Mesendoderm (in vitro differentiated cells): ENCODE measurements around the gene FGD4.

Experiments
- DNase-seq: peaks from one replicate; pipeline ENCODE4 v3.0.0; 2013
- H2AK5ac ChIP-seq: 2 replicates; pipeline ENCODE4 v1.6.1; 2013; ENCODE audit warnings: low read length, inconsistent platforms
- H2BK120ac ChIP-seq: 2 replicates; pipeline ENCODE4 v1.6.1; 2013; ENCODE audit warnings: low read depth, mild to moderate bottlenecking, low read length, moderate library complexity, mixed read lengths
- H2BK15ac ChIP-seq: replicated peaks from 2 replicates; pipeline ENCODE4 v1.6.1; 2013; ENCODE audit warnings: low read depth, mild to moderate bottlenecking, moderate library complexity
- H2BK5ac ChIP-seq: 2 replicates; pipeline ENCODE4 v1.6.1; 2013; ENCODE audit warnings: low read length, inconsistent platforms
- H3K18ac ChIP-seq: 2 replicates; pipeline ENCODE4 v1.6.1; 2013; ENCODE audit warnings: mild to moderate bottlenecking, low read length, mixed read lengths
- H3K23ac ChIP-seq: one replicate; pipeline ENCODE4 v1.6.1; 2013; ENCODE audit warnings: low read length
- H3K27ac ChIP-seq: 2 replicates; pipeline ENCODE4 v1.5.1; 2013; ENCODE audit warnings: low read depth, mild to moderate bottlenecking, inconsistent platforms, low read length, moderate library complexity
- H3K27me3 ChIP-seq: 2 replicates; pipeline ENCODE4 v1.6.1; 2013; ENCODE audit warnings: low read length, control low read depth, mild to moderate bottlenecking, inconsistent platforms; ENCODE audit not compliant: insufficient read depth, poor library complexity
- H3K36me3 ChIP-seq: 2 replicates; pipeline ENCODE4 v1.6.1; 2013; ENCODE audit warnings: low read length, inconsistent platforms; ENCODE audit not compliant: control insufficient read depth, insufficient read depth
- H3K4ac ChIP-seq: one replicate; pipeline ENCODE4 v1.6.1; 2013; ENCODE audit warnings: low read depth, mild to moderate bottlenecking, low read length, moderate library complexity
- H3K4me1 ChIP-seq: 2 replicates; pipeline ENCODE4 v1.6.1; 2013; ENCODE audit warnings: low read depth, low read length, inconsistent platforms; ENCODE audit not compliant: control insufficient read depth
- H3K4me2 ChIP-seq: 2 replicates; pipeline ENCODE4 v1.6.1; 2013; ENCODE audit warnings: low read length
- H3K4me3 ChIP-seq: 2 replicates; pipeline ENCODE4 v1.5.1; 2013; ENCODE audit warnings: mild to moderate bottlenecking, low read length
- H3K56ac ChIP-seq: one replicate; pipeline ENCODE4 v1.6.1; 2013; ENCODE audit warnings: low read length
- H3K79me1 ChIP-seq: 2 replicates; pipeline ENCODE4 v1.6.1; 2013; ENCODE audit warnings: low read length, inconsistent platforms
- H3K79me2 ChIP-seq: 2 replicates; pipeline ENCODE4 v1.6.1; 2013; ENCODE audit warnings: mild to moderate bottlenecking, low read length; ENCODE audit not compliant: control insufficient read depth, insufficient read depth
- H3K9ac ChIP-seq: 2 replicates; pipeline ENCODE4 v1.6.1; 2013; ENCODE audit warnings: low read length, inconsistent platforms
- H4K5ac ChIP-seq: one replicate; pipeline ENCODE4 v1.6.1; 2013; ENCODE audit warnings: low read length
- H4K8ac ChIP-seq: one replicate; pipeline ENCODE4 v1.6.1; 2013; ENCODE audit warnings: low read depth, mild to moderate bottlenecking, control low read depth, low read length, moderate library complexity
- WGBS: extraction: QIAGEN DNeasy Blood & Tissue Kit; methylation state at CpG from one replicate; pipeline ENCODE4 v1.1.7; 2013; ENCODE audit warnings: low lambda C conversion rate, missing lambda C conversion rate; ENCODE audit not compliant: insufficient coverage; ENCODE audit errors: extremely low coverage; 5-methylcytosine and 5-hydroxymethylcytosine counted together

Gene FGD4

DNA sequence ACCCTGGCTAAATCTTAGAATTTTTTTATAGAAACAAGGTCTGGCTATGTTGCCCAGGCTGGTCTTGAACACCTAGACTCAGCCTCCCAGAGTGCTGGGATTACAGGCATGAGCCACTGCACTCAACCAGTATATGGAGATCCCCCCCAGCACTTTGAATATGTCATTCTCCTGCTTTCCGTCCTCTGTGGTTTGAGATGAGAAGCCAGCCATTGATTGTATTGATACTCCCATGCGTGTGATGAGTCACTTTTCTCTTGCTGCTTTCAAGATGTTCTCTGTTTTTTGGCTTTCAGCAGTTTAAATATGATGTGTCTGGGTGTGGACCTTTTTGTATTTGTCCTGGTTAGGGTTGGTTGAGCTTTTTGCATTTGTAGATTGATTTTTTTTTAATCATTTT lies 204.5 kb downstream of the FGD4 start:
- Histone ChIP-seq H3K27ac (no peak overlapping the region), H2AK5ac (no peak overlapping the region), H3K56ac (no peak overlapping the region), H3K36me3 (no peaks in the 10 kb centered on the region), H3K4ac (no peak overlapping the region), H3K9ac (no peak overlapping the region), H4K5ac (no peak overlapping the region), H3K4me3 (no peak overlapping the region), H3K79me1 (no peaks in the 10 kb centered on the region), H2BK120ac (no peak overlapping the region), H3K23ac (no peak overlapping the region), H3K4me2 (no peak overlapping the region), H2BK5ac (no peak overlapping the region), H2BK15ac (no peak overlapping the region), H3K27me3 (no peaks in the 10 kb centered on the region), H4K8ac (no peak overlapping the region), H3K79me2 (no peaks in the 10 kb centered on the region), H3K4me1 (no peaks in the 10 kb centered on the region), H3K18ac (no peak overlapping the region)
- DNase-seq: peak; percentile 22
- WGBS: no CpG with 5 or more reads among the region's 2 CpGs

DNA sequence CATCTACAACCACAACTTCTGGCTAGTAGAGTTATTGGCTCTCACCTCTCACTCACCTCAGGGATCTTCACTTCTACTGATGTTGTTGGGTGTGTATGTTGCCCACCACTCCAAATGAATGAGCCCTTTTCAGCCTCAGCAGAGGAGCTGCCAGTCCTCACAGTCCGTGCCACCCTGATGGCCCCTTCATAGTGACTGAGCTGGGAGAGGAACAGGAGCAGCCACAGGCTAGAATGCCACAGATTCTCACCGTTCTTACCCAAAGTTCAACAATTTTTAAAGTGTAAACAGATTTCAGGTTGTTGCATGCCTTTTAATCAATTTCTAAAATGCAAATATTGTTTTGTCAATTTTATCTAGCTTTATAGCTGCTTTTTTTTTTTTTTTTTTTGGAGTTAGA lies 205.2 kb downstream of the FGD4 start:
- no peak overlapping the region for H2BK5ac ChIP-seq
- no peak overlapping the region for H2BK15ac ChIP-seq
- H3K4me2 ChIP-seq: no peak overlapping the region
- H3K4me1 ChIP-seq: no peaks in the 10 kb centered on the region
- H4K8ac ChIP-seq: no peak overlapping the region
- H4K5ac ChIP-seq: no peak overlapping the region
- no peaks in the 10 kb centered on the region for H3K79me2 ChIP-seq
- no peak overlapping the region for H3K23ac ChIP-seq
- WGBS: no CpG with 5 or more reads among the region's 2 CpGs
- no peak overlapping the region for H3K9ac ChIP-seq
- DNase-seq: no peak
- H3K4ac ChIP-seq: no peak overlapping the region
- no peaks in the 10 kb centered on the region for H3K36me3 ChIP-seq
- H3K27ac ChIP-seq: no peak overlapping the region
- no peak overlapping the region for H2AK5ac ChIP-seq
- no peak overlapping the region for H3K56ac ChIP-seq
- H3K18ac ChIP-seq: no peak overlapping the region
- no peak overlapping the region for H3K4me3 ChIP-seq
- no peak overlapping the region for H2BK120ac ChIP-seq
- H3K79me1 ChIP-seq: no peaks in the 10 kb centered on the region
- no peaks in the 10 kb centered on the region for H3K27me3 ChIP-seq

- no peak overlapping the region for H3K18ac ChIP-seq
- peak; percentile 38 for DNase-seq
- H3K27me3 ChIP-seq: no peaks in the 10 kb centered on the region
- H3K4me1 ChIP-seq: no peaks in the 10 kb centered on the region
- no peak overlapping the region for H3K4me3 ChIP-seq
- H3K4me2 ChIP-seq: no peak overlapping the region
- H2AK5ac ChIP-seq: no peak overlapping the region
- no peaks in the 10 kb centered on the region for H3K79me2 ChIP-seq
- H4K5ac ChIP-seq: no peak overlapping the region
- no peaks in the 10 kb centered on the region for H3K36me3 ChIP-seq
- H3K27ac ChIP-seq: no peak overlapping the region
- H2BK5ac ChIP-seq: no peak overlapping the region
- no peaks in the 10 kb centered on the region for H3K79me1 ChIP-seq
- WGBS: no CpG with 5 or more reads among the region's 3 CpGs
- H2BK15ac ChIP-seq: no peak overlapping the region
- H3K56ac ChIP-seq: no peak overlapping the region
- H3K9ac ChIP-seq: no peak overlapping the region
- no peak overlapping the region for H3K4ac ChIP-seq
- no peak overlapping the region for H2BK120ac ChIP-seq
- H4K8ac ChIP-seq: no peak overlapping the region
- H3K23ac ChIP-seq: no peak overlapping the region
Observed at GRCh38 chr12:32605326-32606095, 206.2 kb downstream of the FGD4 start.

- no peak for DNase-seq
- H3K27ac ChIP-seq: no peak overlapping the region
- H3K4ac ChIP-seq: no peak overlapping the region
- H3K9ac ChIP-seq: no peak overlapping the region
- H3K79me2 ChIP-seq: no peaks in the 10 kb centered on the region
- no CpG with 5 or more reads among the region's 2 CpGs for WGBS
- no peak overlapping the region for H2BK15ac ChIP-seq
- no peaks in the 10 kb centered on the region for H3K36me3 ChIP-seq
- H2BK5ac ChIP-seq: no peak overlapping the region
- H4K5ac ChIP-seq: no peak overlapping the region
- H3K4me3 ChIP-seq: no peak overlapping the region
- no peak overlapping the region for H3K56ac ChIP-seq
- H3K79me1 ChIP-seq: no peaks in the 10 kb centered on the region
- no peaks in the 10 kb centered on the region for H3K4me1 ChIP-seq
- H3K23ac ChIP-seq: no peak overlapping the region
- no peaks in the 10 kb centered on the region for H3K27me3 ChIP-seq
- no peak overlapping the region for H4K8ac ChIP-seq
- no peak overlapping the region for H3K4me2 ChIP-seq
- H2BK120ac ChIP-seq: no peak overlapping the region
- H3K18ac ChIP-seq: no peak overlapping the region
- H2AK5ac ChIP-seq: no peak overlapping the region
Observed at GRCh38 chr12:32606443-32606842, 207.1 kb downstream of the FGD4 start.

- Histone ChIP-seq H3K79me1 (no peaks in the 10 kb centered on the region), H2BK120ac (no peak overlapping the region), H3K4me3 (no peak overlapping the region), H3K23ac (no peak overlapping the region), H3K4me2 (no peak overlapping the region), H3K4me1 (no peaks in the 10 kb centered on the region), H3K27me3 (no peaks in the 10 kb centered on the region), H3K4ac (no peak overlapping the region), H3K36me3 (no peaks in the 10 kb centered on the region), H3K27ac (no peak overlapping the region), H2BK15ac (no peak overlapping the region), H3K56ac (no peak overlapping the region), H2BK5ac (no peak overlapping the region), H4K5ac (no peak overlapping the region), H2AK5ac (no peak overlapping the region), H3K79me2 (no peaks in the 10 kb centered on the region), H4K8ac (no peak overlapping the region), H3K18ac (no peak overlapping the region), H3K9ac (no peak overlapping the region)
- no CpG with 5 or more reads among the region's 1 CpG for WGBS
- no peak for DNase-seq
Observed at GRCh38 chr12:32609966-32610365, 210.6 kb downstream of the FGD4 start.

- no CpG with 5 or more reads among the region's 11 CpGs for WGBS
- no peak overlapping the region for H3K9ac ChIP-seq
- no peak overlapping the region for H4K5ac ChIP-seq
- H4K8ac ChIP-seq: no peak overlapping the region
- H3K27ac ChIP-seq: no peak overlapping the region
- no peak overlapping the region for H3K18ac ChIP-seq
- DNase-seq: no peak
- no peak overlapping the region for H3K4ac ChIP-seq
- no peak overlapping the region for H3K56ac ChIP-seq
- H3K23ac ChIP-seq: no peak overlapping the region
- no peak overlapping the region for H3K4me3 ChIP-seq
- H3K27me3 ChIP-seq: no peaks in the 10 kb centered on the region
- no peaks in the 10 kb centered on the region for H3K4me1 ChIP-seq
- H3K36me3 ChIP-seq: no peaks in the 10 kb centered on the region
- no peaks in the 10 kb centered on the region for H3K79me2 ChIP-seq
- H2BK120ac ChIP-seq: no peak overlapping the region
- no peak overlapping the region for H3K4me2 ChIP-seq
- no peak overlapping the region for H2AK5ac ChIP-seq
- no peak overlapping the region for H2BK15ac ChIP-seq
- no peak overlapping the region for H2BK5ac ChIP-seq
- no peaks in the 10 kb centered on the region for H3K79me1 ChIP-seq
Observed at GRCh38 chr12:32611986-32612385, 212.6 kb downstream of the FGD4 start.
